GM23338 (cell line): ENCODE data around the gene MTCL1.

Experiments
- EZH2 ChIP-seq: fragments of 200-600 bp; sonication (generic); IDR thresholded peaks from one replicate; pipeline ENCODE4 v1.8.0; 2017; ENCODE audit warnings: antibody characterized with exemption, mild to moderate bottlenecking, low read depth; ENCODE audit not compliant: unreplicated experiment
- POLR2AphosphoS5 ChIP-seq: IDR thresholded peaks from 2 replicates; pipeline ENCODE4 v1.6.1; 2016; ENCODE audit warnings: antibody characterized with exemption, low read depth
- STAT1 ChIP-seq: IDR thresholded peaks from one replicate; pipeline ENCODE4 v1.6.1; 2016; ENCODE audit warnings: antibody characterized with exemption; ENCODE audit not compliant: unreplicated experiment
- TF ChIP-seq, protein P1 (sequence below), 2 experiments: fragments of 200-600 bp in 1 of 2; sonication (generic) in 1 of 2; conservative IDR thresholded peaks; 2 replicates each; pipeline versions ENCODE4 v1.5.1 to v1.6.1; 2016 to 2017; ENCODE audit warnings: antibody characterized with exemption in 2 of 2, low read depth in 2 of 2, mild to moderate bottlenecking in 2 of 2, moderate library complexity in 1 of 2
- TF ChIP-seq, protein P2 (sequence below): IDR thresholded peaks from one replicate; pipeline ENCODE4 v1.6.1; 2018; ENCODE audit warnings: antibody characterized with exemption; ENCODE audit not compliant: unreplicated experiment

DNA sequence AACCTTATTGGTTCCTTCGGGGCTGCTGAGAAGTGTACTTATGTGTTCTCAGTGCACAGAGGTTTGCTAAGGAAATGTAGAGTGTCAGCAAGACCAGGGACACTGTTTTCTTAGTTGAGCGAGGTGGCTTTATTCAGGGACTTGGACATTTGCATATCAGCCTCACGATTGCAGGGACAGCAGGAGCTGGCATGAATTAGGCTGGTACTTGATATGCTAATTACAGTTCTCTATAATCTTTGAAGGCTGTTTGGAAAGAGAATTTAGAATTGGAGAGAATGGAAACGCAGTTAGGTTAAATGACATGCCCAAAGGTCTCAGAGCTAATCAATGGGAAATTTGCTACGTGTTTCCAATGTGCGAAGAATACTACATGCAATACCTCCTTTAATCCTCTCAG, 18.7 kb upstream of the MTCL1 start:
- no peak for TF ChIP-seq EZH2
- TF ChIP-seq, protein P1, sequence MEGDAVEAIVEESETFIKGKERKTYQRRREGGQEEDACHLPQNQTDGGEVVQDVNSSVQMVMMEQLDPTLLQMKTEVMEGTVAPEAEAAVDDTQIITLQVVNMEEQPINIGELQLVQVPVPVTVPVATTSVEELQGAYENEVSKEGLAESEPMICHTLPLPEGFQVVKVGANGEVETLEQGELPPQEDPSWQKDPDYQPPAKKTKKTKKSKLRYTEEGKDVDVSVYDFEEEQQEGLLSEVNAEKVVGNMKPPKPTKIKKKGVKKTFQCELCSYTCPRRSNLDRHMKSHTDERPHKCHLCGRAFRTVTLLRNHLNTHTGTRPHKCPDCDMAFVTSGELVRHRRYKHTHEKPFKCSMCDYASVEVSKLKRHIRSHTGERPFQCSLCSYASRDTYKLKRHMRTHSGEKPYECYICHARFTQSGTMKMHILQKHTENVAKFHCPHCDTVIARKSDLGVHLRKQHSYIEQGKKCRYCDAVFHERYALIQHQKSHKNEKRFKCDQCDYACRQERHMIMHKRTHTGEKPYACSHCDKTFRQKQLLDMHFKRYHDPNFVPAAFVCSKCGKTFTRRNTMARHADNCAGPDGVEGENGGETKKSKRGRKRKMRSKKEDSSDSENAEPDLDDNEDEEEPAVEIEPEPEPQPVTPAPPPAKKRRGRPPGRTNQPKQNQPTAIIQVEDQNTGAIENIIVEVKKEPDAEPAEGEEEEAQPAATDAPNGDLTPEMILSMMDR (conservative IDR thresholded peaks at IDR 0.05; ENCODE audit: low read depth in 2 of 2), result no peak
- TF ChIP-seq, protein P2, sequence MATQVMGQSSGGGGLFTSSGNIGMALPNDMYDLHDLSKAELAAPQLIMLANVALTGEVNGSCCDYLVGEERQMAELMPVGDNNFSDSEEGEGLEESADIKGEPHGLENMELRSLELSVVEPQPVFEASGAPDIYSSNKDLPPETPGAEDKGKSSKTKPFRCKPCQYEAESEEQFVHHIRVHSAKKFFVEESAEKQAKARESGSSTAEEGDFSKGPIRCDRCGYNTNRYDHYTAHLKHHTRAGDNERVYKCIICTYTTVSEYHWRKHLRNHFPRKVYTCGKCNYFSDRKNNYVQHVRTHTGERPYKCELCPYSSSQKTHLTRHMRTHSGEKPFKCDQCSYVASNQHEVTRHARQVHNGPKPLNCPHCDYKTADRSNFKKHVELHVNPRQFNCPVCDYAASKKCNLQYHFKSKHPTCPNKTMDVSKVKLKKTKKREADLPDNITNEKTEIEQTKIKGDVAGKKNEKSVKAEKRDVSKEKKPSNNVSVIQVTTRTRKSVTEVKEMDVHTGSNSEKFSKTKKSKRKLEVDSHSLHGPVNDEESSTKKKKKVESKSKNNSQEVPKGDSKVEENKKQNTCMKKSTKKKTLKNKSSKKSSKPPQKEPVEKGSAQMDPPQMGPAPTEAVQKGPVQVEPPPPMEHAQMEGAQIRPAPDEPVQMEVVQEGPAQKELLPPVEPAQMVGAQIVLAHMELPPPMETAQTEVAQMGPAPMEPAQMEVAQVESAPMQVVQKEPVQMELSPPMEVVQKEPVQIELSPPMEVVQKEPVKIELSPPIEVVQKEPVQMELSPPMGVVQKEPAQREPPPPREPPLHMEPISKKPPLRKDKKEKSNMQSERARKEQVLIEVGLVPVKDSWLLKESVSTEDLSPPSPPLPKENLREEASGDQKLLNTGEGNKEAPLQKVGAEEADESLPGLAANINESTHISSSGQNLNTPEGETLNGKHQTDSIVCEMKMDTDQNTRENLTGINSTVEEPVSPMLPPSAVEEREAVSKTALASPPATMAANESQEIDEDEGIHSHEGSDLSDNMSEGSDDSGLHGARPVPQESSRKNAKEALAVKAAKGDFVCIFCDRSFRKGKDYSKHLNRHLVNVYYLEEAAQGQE, result no peak
- no peak for TF ChIP-seq STAT1
- TF ChIP-seq POLR2AphosphoS5, result no peak
